Thyroid gland (tissue), 4 donors: ENCODE measurements around the gene RASSF4. TPM values are rescaled to one million over a fixed set of nuclear protein-coding genes. Genes with fewer than 3 reads are reported as not detected.

ENCODE experiments used
- DNase-seq, 2 donors: peaks; one replicate each; pipeline ENCODE4 v3.0.0-alpha.2; 2019
- H3K27ac ChIP-seq, 3 donors: fragments of 200-600 bp; sonication (generic); 1 replicate in 2 of 3; 2 replicates in 1 of 3; pipeline ENCODE4 v1.5.1; 2016 to 2019; ENCODE audit warnings: mild to moderate bottlenecking in 1 of 3, moderate library complexity in 1 of 3
- H3K27me3 ChIP-seq: fragments of 200-600 bp; sonication (generic); one replicate; pipeline ENCODE4 v1.5.1; 2019
- H3K36me3 ChIP-seq, 2 donors: fragments of 200-600 bp; sonication (generic); one replicate each; pipeline ENCODE4 v1.5.1; 2016 to 2019
- H3K4me1 ChIP-seq, 2 donors: fragments of 200-600 bp; sonication (generic); one replicate each; pipeline ENCODE4 v1.5.1; 2017 to 2019
- H3K4me3 ChIP-seq, 3 donors: fragments of 200-600 bp; sonication (generic); replicated peaks in 1 of 3; 1 replicate in 2 of 3; 2 replicates in 1 of 3; pipeline ENCODE4 v1.5.1; 2016; ENCODE audit warnings: mild to moderate bottlenecking in 1 of 3
- H3K9me3 ChIP-seq: fragments of 200-600 bp; sonication (generic); one replicate; pipeline ENCODE4 v1.5.1; 2017
- POLR2A ChIP-seq, 2 donors: fragments of 450-650 bp; IDR thresholded peaks; one replicate each; pipeline ENCODE4 v1.6.1; 2017; ENCODE audit warnings: antibody characterized with exemption in 2 of 2, mild to moderate bottlenecking in 2 of 2, moderate library complexity in 1 of 2
- WGBS, 2 donors: methylation state at CpG; one replicate each; pipeline ENCODE4 v1.1.5; 2017; 5-methylcytosine and 5-hydroxymethylcytosine counted together
- intact Hi-C: fragments of 100-400 bp; cut with DNase I; formaldehyde crosslinking; loops from one replicate; pipeline ENCODE4 v1.15.1; 2023
- total RNA-seq, 4 donors: library from RNA; depleted of rRNA; stranded (reverse); fragments of >200 nt; gene quantifications; one replicate each; pipeline ENCODE4 v1.2.3, GENCODE V29; 2016
- TF ChIP-seq, protein P1 (sequence below), 6 experiments: fragments of 200-600 bp in 3 of 6; fragments of 450-650 bp in 3 of 6; sonication (generic) in 3 of 6; IDR thresholded peaks; one replicate each; pipeline ENCODE4 v1.5.1; 2016 to 2019; ENCODE audit warnings: antibody characterized with exemption in 6 of 6, mild to moderate bottlenecking in 2 of 6, inconsistent platforms in 1 of 6, moderate library complexity in 1 of 6

RASSF4 gene
- total RNA-seq, 4 donors from 2014 or later = 175 to 226 (median 203) TPM

DNA sequence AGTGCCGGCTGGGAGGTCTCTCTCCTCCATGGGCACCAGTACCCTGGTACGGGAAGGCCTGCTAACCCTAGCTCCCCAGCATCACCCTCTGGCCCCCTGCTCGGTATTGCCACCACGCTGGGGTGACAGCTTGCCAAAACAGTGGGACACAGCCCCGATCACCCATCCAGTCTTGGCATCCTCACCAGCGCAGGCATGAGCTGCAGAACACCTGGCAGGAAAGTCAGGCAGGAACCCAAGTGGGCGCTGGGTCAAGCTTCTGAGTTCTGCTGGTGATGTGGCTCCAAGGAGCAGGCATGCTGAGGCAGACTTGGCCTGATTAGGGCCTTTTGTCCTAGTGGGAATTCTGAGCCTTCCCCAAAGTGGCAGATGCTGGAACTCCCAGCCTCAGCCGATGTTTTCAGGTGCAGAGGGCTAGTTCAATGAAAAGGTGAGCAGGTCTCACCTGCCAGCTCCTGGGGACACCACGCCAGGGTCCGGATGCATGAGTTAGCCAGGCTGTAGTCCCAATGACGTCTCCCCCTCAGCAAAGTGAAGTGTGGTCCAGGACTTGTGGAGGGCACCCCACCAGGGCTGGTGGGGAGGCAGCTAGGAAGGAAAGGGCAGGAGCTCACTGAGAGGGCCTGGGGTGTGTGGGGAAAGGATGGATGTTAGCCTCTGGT, 32.6 kb downstream of the RASSF4 start:
- WGBS, 2 donors = 73 to 88% methylated on average over 4 to 7 of the region's 11 CpGs
- intact Hi-C loops = no loop called here
- Histone ChIP-seq H3K4me3 (no peak overlapping the region), H3K27ac (peak overlapping the region in 1 of 3 donors; percentile 36), H3K4me1 (peaks cover 22 to 76% of the 10 kb centered on the region in 2 donors), H3K9me3 (no peaks in the 10 kb centered on the region), H3K36me3 (peaks cover 55 to 59% of the 10 kb centered on the region in 2 donors), H3K27me3 (no peaks in the 10 kb centered on the region)
- peak in 1 of 2 donors; percentile 4 for DNase-seq
- TF ChIP-seq POLR2A (IDR thresholded peaks at IDR 0.05) = no peak
- TF ChIP-seq, protein P1, sequence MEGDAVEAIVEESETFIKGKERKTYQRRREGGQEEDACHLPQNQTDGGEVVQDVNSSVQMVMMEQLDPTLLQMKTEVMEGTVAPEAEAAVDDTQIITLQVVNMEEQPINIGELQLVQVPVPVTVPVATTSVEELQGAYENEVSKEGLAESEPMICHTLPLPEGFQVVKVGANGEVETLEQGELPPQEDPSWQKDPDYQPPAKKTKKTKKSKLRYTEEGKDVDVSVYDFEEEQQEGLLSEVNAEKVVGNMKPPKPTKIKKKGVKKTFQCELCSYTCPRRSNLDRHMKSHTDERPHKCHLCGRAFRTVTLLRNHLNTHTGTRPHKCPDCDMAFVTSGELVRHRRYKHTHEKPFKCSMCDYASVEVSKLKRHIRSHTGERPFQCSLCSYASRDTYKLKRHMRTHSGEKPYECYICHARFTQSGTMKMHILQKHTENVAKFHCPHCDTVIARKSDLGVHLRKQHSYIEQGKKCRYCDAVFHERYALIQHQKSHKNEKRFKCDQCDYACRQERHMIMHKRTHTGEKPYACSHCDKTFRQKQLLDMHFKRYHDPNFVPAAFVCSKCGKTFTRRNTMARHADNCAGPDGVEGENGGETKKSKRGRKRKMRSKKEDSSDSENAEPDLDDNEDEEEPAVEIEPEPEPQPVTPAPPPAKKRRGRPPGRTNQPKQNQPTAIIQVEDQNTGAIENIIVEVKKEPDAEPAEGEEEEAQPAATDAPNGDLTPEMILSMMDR (IDR thresholded peaks at IDR 0.05) = no peak

DNA sequence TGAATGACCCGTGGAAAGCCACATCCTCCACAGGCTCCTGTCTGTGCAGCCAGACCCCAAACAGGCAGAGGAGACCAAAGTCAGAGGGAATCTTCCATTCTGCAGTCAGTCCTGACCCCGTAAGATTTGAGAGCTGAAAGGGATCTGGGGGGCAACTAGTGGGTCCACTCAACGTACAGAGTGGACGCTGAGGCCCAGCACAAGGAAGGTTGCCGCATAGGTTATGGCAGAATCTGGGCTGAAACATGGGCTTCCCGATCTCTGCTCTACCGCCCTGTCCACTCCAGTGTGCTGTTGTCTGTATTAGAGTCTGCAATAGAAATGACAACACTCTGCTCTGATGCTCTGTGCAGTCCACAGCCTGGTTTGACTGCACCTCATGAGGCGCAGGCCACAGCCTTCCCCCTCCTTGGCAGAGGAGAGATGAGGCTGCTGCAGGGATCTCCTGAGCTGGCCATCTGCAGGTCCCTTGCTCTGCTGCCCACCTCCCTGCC, 33.2 kb downstream of the RASSF4 start:
- H3K4me3 ChIP-seq = no peak overlapping the region
- TF ChIP-seq, protein P1 (IDR thresholded peaks at IDR 0.05) = no peak
- TF ChIP-seq POLR2A (IDR thresholded peaks at IDR 0.05) = no peak
- peak overlapping the region in 1 of 3 donors; percentile 36 for H3K27ac ChIP-seq
- H3K9me3 ChIP-seq = no peaks in the 10 kb centered on the region
- peaks cover 53 to 54% of the 10 kb centered on the region in 2 donors for H3K36me3 ChIP-seq
- intact Hi-C loops = no loop called here
- DNase-seq = peak in 1 of 2 donors; percentile 2
- peaks cover 27 to 76% of the 10 kb centered on the region in 2 donors for H3K4me1 ChIP-seq
- H3K27me3 ChIP-seq = no peaks in the 10 kb centered on the region
- WGBS, 2 donors = 95 to 98% methylated on average over 8 of the region's 8 CpGs

GRCh38 chr10:44993226-44993921, 33.8 kb downstream of the RASSF4 start:
- intact Hi-C loops = no loop called here
- Histone ChIP-seq H3K27me3 (no peaks in the 10 kb centered on the region), H3K27ac (peak overlapping the region in 1 of 3 donors; percentile 14), H3K4me1 (peaks cover 27 to 77% of the 10 kb centered on the region in 2 donors), H3K4me3 (no peak overlapping the region), H3K9me3 (no peaks in the 10 kb centered on the region), H3K36me3 (peaks cover 51% of the 10 kb centered on the region in 2 donors)
- DNase-seq = peak in 1 of 2 donors; percentile 3
- TF ChIP-seq, protein P1 (IDR thresholded peaks at IDR 0.05) = no peak
- no peak for TF ChIP-seq POLR2A (IDR thresholded peaks at IDR 0.05)
- WGBS, 2 donors = 90 to 97% methylated on average over 9 to 14 of the region's 14 CpGs

DNA sequence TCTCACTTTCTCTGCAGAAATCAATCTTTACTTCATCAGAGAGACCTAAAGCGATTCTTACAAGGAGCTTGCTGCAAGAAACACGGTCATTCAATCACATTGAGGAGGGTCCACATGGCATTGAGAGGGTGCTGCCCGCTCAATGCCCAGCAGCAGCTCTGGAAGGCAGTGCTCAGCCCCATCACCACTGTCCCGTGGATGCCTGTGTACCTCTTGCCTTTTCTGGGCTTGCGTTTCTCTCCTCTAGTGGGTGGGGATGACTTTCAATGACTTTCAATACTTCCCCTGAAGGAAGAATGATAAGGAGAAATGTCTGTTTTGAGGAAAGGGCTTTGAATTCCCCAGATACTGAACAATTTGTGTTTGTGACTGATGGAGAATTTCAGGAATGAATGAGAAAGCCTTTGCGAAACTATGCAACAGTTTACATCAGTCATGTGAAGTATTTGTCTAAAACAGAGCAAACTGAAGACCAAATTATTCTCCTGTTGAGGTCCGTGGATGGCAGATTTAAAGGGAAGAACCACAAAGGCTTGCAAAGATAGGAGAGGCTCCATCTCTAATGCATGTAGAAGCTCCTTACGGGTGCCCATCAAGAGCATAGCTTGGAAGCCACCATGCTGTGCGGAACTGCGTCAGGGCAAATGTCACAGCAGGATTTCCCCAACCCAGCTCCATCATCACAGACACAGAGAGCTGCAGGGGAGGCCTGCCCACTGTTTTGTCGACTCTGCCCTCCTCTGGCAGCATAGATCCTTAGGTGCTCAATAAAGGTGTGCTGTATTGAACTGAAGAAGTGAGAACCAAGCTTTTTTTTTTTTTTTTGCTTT, 34.5 kb downstream of the RASSF4 start:
- peak overlapping the region in 2 of 3 donors; percentile 91 to 92 for H3K27ac ChIP-seq
- no peak overlapping the region for H3K4me3 ChIP-seq
- WGBS, 2 donors = 86 to 90% methylated on average over 11 of the region's 11 CpGs
- no peaks in the 10 kb centered on the region for H3K27me3 ChIP-seq
- H3K4me1 ChIP-seq = peaks cover 27 to 84% of the 10 kb centered on the region in 2 donors
- H3K36me3 ChIP-seq = peaks cover 43 to 46% of the 10 kb centered on the region in 2 donors
- DNase-seq = no peak
- H3K9me3 ChIP-seq = no peaks in the 10 kb centered on the region
- intact Hi-C loops = no loop called here
- TF ChIP-seq POLR2A (IDR thresholded peaks at IDR 0.05) = no peak
- TF ChIP-seq, protein P1 (IDR thresholded peaks at IDR 0.05) = no peak
